Activated CD4-positive, alpha-beta memory T cell treated with anti-CD3 and anti-CD28 coated beads, Interleukin-2, amount 10 ng/mL, durations not matched to agents 7 days and 5 days (primary cell): ENCODE measurements around the gene PRR23E. TPM values are rescaled to one million over a fixed set of nuclear protein-coding genes. Genes with fewer than 3 reads are reported as not detected.

ENCODE experiments used
- CTCF ChIA-PET: fragments of 350-600 bp; sonication (Branson Sonifier 250); formaldehyde crosslinking; loops from one replicate; lab custom pipeline; 2021; ENCODE audit warnings: antibody characterized with exemption, inconsistent platforms; lab: Charles Lee
- POLR2A ChIA-PET: fragments of 350-600 bp; sonication (Branson Sonifier 250); formaldehyde crosslinking; loops from one replicate; lab custom pipeline; 2021; ENCODE audit warnings: antibody characterized with exemption; lab: Charles Lee
- DNase-seq: peaks from one replicate; pipeline ENCODE4 v3.0.0-alpha.2; 2020
- H3K27ac Mint-ChIP-seq: one replicate; pipeline ENCODE4 v1.8.0; 2021; ENCODE audit warnings: mild to moderate bottlenecking, mixed read lengths
- H3K27me3 Mint-ChIP-seq: one replicate; pipeline ENCODE4 v1.8.0; 2021; ENCODE audit warnings: mixed read lengths
- H3K36me3 Mint-ChIP-seq: one replicate; pipeline ENCODE4 v1.8.0; 2021; ENCODE audit warnings: low read depth, mixed read lengths
- H3K4me1 Mint-ChIP-seq: one replicate; pipeline ENCODE4 v1.8.0; 2021; ENCODE audit warnings: mixed read lengths
- H3K4me3 Mint-ChIP-seq: one replicate; pipeline ENCODE4 v1.8.0; 2021; ENCODE audit warnings: mild to moderate bottlenecking, mixed read lengths
- H3K9me3 Mint-ChIP-seq: one replicate; pipeline ENCODE4 v1.8.0; 2021; ENCODE audit warnings: mixed read lengths
- total RNA-seq, 2 experiments: library from RNA; stranded (reverse); gene quantifications; one replicate each; pipeline ENCODE4 v1.2.3, GENCODE V29; 2021

The PRR23E gene
- total RNA-seq, 2 experiments from 2014 or later = not detected

DNA sequence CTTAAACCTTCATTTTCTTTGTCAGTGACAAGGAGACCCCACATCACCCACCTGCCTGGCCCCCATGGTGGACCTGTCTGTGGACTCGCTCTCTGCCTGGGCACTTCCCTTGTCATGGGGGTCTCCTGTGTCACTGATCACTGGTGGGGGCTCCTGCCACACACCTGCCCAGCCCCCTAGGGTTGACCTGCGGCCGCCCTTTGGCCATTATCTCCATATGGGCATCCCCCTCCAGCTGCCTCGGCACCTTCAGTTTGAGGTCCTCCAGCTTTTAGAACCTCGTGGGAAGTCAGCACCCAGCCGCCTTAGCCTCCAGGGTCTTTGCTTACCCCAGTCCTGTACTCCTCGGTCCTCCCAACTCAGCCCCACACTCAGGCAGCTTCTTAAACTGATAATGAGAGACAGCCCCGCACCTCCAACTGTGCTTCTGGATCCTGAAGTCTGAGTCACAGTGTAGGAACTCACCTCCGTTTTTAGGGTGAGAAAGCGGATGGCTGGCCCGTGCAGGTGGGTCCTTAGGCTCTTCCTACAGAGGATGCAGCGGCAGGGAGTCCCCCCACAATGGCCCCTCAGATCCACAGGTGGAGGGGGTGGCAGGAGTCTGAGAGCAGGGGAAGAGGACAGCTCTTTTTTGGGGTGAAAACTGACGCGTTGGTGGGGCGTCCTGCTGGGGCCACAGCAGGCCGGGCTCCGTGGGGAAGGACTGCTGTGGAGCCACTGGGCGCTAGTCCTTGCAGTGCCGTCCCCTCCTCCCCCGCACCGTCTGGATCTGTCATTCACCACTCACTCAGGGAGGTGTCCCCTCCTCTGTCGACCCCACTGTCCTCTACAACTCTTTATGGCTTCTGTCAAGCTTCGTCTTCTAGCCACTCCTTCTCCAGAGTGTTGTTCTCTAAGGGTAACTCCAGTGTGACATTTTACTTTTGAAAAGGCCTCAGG, 8.7 kb upstream of the PRR23E start:
- POLR2A ChIA-PET = no interaction called here
- no peak for DNase-seq
- H3K27ac Mint-ChIP-seq = no peak overlapping the region
- H3K27me3 Mint-ChIP-seq = peaks cover 3% of the 10 kb centered on the region
- H3K9me3 Mint-ChIP-seq = no peaks in the 10 kb centered on the region
- CTCF ChIA-PET = no interaction called here
- no peaks in the 10 kb centered on the region for H3K4me1 Mint-ChIP-seq
- H3K4me3 Mint-ChIP-seq = no peak overlapping the region
- H3K36me3 Mint-ChIP-seq = no peaks in the 10 kb centered on the region

DNA sequence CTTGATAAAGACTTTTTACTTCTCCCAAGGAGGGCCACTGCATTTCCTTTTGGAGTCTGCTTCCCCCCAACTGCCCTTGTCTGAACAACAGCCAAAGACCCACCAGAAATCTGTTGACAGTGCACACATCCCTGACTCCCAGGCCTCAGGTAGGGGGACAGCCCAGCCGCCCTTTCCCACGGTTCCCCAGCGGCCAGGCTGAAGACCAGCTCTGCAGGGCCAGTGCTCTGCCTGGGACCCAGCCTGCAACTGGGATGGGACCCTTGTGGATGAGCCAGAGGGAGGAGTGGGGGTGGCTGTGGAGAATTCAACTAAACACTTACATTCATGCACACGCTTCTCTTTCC, 8.1 kb upstream of the PRR23E start:
- Mint-ChIP-seq H3K9me3 (no peaks in the 10 kb centered on the region), H3K4me1 (no peaks in the 10 kb centered on the region), H3K27me3 (peaks cover 3% of the 10 kb centered on the region), H3K4me3 (no peak overlapping the region), H3K27ac (no peak overlapping the region), H3K36me3 (no peaks in the 10 kb centered on the region)
- ChIA-PET POLR2A (no interaction called here), CTCF (no interaction called here)
- no peak for DNase-seq

DNA sequence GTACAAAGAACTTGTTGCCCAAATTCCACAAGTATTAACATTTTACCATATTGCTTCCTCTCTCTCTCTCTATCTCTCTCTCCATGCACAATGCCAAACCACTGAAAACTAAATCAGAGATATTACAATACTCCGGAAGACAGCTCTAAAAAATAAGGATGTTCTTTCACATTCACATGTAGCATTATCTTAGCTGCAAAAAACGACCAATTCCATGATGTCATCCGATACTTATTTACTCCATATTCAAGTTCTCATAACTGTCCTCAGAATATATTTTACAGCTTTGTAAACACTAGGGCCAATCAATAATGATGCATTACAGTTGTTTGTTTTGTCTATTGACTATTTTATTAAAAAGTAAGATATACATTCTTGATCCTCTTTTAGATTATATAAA, 7.7 kb upstream of the PRR23E start:
- DNase-seq = no peak
- Mint-ChIP-seq H3K4me1 (no peaks in the 10 kb centered on the region), H3K36me3 (no peaks in the 10 kb centered on the region), H3K27ac (no peak overlapping the region), H3K27me3 (peaks cover 3% of the 10 kb centered on the region), H3K9me3 (no peaks in the 10 kb centered on the region), H3K4me3 (no peak overlapping the region)
- POLR2A ChIA-PET = no interaction called here
- CTCF ChIA-PET = no interaction called here

DNA sequence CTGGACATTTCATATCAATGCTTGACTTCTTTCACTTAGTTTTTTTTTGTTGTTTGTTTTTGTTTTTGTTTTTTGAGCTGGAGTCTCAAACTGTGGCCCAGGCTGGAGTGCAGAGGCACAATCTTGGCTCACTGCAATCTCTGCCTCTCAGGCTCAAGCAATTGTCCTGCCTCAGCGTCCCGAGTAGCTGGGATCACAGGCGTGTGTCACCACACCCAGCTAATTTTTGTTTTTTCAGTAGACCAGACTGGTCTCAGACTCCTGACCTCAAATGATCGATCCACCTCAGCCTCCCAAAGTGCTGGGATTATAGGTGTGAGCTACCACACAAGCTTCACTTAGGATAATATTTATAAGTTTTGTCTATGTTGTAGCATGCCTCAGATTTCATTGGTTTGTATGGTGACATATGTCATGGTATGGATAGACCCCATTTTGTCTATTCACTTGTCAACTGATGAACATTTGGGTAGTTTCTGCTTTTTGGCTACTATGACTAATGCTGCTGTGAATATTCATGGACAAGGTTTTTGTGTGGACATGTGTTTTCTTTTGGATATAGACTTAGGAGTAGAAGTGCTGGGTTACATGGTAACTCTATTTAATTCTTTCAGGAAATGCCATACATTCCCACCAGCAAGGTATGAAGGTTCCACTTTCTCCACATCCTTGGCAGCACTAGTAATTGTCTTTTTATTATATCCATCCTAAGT, 6.8 kb upstream of the PRR23E start:
- Mint-ChIP-seq H3K4me1 (no peaks in the 10 kb centered on the region), H3K4me3 (no peak overlapping the region), H3K27ac (no peak overlapping the region), H3K9me3 (no peaks in the 10 kb centered on the region), H3K36me3 (no peaks in the 10 kb centered on the region), H3K27me3 (peaks cover 3% of the 10 kb centered on the region)
- ChIA-PET CTCF (interaction anchor here (0.6 kb wide), 1 partner anchor 1762 kb away, joined by 4 read pairs; no protein-coding TSS in a partner anchor), POLR2A (no interaction called here)
- no peak for DNase-seq

DNA sequence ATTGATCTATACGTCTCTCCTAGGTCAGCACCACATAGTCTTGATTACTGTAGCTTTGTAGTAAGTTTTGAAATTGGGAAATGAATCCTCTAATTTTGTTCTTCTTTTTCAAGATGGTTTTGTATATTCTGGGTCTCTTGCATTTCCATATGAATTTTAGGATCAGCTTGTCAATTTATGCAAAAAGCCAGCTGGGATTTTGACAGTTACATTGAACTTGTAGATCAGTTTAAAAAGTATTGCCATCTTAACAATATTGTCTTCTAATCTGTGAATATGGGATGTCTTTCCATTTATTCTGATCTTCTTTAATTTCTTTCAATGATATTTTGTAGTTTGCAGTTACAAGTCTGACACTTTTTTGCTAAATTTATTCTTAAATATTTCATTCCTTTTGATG, 5.6 kb upstream of the PRR23E start:
- no peaks in the 10 kb centered on the region for H3K36me3 Mint-ChIP-seq
- ChIA-PET POLR2A (no interaction called here), CTCF (no interaction called here)
- peaks cover 4% of the 10 kb centered on the region for H3K9me3 Mint-ChIP-seq
- no peak overlapping the region for H3K4me3 Mint-ChIP-seq
- DNase-seq = no peak
- no peak overlapping the region for H3K27ac Mint-ChIP-seq
- H3K4me1 Mint-ChIP-seq = no peaks in the 10 kb centered on the region
- H3K27me3 Mint-ChIP-seq = peaks cover 3% of the 10 kb centered on the region

DNA sequence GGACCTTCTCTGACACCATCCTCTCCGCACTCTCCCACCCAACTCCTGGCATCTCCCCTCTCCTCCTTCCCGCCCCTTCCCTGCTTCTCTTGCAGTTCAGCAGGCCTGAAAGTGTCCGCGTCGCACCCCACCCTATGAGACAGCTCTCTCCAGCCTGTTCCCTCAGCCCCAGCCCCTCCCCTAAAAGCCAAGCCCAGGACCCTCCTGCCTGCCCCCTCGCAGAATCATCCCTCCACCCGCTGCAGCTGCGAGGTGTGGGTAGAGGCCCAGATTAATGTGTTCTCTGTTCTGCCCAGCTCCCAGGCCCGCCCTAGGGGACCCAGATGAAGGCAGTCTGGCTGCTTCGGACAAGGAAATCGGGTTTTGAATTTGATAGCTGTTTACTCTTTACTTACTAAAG, 410 bp downstream of the PRR23E start:
- no peak overlapping the region for H3K27ac Mint-ChIP-seq
- peaks cover 2% of the 10 kb centered on the region for H3K27me3 Mint-ChIP-seq
- peaks cover 4% of the 10 kb centered on the region for H3K9me3 Mint-ChIP-seq
- POLR2A ChIA-PET = no interaction called here
- H3K4me1 Mint-ChIP-seq = no peaks in the 10 kb centered on the region
- DNase-seq = no peak
- no peak overlapping the region for H3K4me3 Mint-ChIP-seq
- CTCF ChIA-PET = no interaction called here
- no peaks in the 10 kb centered on the region for H3K36me3 Mint-ChIP-seq

DNA sequence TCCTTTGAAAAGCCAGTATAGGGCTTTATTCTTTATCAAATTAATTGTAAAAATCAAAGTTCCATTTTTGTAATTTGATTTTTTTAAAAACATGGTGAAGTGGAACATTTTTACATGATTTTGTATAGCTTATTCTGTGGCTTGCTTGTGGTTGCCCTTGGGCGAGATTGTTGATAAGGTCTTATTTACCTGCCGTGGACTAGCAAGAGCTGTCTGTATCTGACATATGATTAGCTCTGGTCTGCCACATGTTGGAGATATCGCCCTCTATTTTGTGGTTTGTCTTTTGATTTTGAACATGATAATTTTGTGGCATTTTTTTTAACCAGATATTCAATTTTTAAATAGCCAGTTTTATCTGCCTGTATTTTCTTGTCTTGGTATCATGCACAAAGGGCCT, 844 bp downstream of the PRR23E start:
- H3K36me3 Mint-ChIP-seq = no peaks in the 10 kb centered on the region
- ChIA-PET POLR2A (no interaction called here), CTCF (no interaction called here)
- no peak overlapping the region for H3K27ac Mint-ChIP-seq
- H3K4me1 Mint-ChIP-seq = no peaks in the 10 kb centered on the region
- peaks cover 4% of the 10 kb centered on the region for H3K9me3 Mint-ChIP-seq
- no peak overlapping the region for H3K4me3 Mint-ChIP-seq
- no peak for DNase-seq
- peaks cover 2% of the 10 kb centered on the region for H3K27me3 Mint-ChIP-seq

DNA sequence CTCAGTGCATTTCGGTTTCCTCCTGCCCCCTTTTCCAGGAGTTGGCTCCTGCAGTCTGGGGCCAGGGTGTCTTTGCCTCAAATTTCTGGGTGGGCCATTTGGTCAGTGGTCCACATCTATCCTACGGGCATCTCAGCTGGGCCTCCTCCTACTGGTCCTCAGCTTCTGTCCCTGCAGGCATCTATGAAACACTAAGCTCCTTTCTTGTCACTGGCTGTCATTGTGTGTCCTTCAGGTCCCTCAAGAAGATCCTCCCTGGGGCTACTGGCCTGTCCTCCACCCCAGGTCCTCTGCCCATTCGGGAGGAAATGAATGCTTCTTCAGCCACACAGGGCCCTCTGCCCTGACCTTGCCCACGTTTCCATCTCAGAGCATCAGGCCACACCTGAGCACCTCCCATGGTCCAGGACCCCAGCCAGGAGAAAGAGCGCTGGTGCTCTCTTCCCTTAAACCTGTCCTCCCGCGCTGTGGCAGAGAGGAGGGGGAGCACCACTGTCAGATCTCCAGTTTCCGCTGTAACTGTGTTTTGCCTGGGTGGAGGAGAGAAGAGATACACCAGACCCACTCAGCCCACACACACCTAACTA, 1.8 kb downstream of the PRR23E start:
- no peaks in the 10 kb centered on the region for H3K4me1 Mint-ChIP-seq
- no peaks in the 10 kb centered on the region for H3K36me3 Mint-ChIP-seq
- ChIA-PET CTCF (no interaction called here), POLR2A (no interaction called here)
- peaks cover 3% of the 10 kb centered on the region for H3K27me3 Mint-ChIP-seq
- H3K9me3 Mint-ChIP-seq = peaks cover 4% of the 10 kb centered on the region
- H3K27ac Mint-ChIP-seq = no peak overlapping the region
- no peak overlapping the region for H3K4me3 Mint-ChIP-seq
- DNase-seq = no peak

DNA sequence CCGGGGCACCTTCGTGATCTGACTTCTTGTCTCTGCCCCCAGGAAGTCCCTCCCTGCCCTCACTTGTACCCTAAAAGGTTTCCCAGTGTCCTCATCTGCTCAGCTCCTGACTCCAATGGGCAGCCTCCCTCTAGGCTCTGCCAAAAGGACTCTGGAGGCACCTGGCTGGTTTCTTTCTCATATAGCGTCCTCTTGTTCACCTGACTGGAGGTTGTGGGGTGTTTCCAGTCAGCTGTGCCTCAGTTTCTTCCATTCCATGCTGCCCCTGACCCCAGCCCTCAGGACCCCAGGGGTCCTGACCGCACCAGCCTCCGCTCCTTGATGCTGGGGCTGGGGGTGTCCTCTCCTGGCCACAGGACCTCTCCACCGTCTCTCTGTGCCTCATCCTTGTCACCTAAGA, 2.5 kb downstream of the PRR23E start:
- peaks cover 3% of the 10 kb centered on the region for H3K27me3 Mint-ChIP-seq
- H3K9me3 Mint-ChIP-seq = peaks cover 4% of the 10 kb centered on the region
- no peak for DNase-seq
- POLR2A ChIA-PET = no interaction called here
- no peak overlapping the region for H3K27ac Mint-ChIP-seq
- H3K36me3 Mint-ChIP-seq = no peaks in the 10 kb centered on the region
- H3K4me1 Mint-ChIP-seq = no peaks in the 10 kb centered on the region
- H3K4me3 Mint-ChIP-seq = no peak overlapping the region
- CTCF ChIA-PET = no interaction called here

DNA sequence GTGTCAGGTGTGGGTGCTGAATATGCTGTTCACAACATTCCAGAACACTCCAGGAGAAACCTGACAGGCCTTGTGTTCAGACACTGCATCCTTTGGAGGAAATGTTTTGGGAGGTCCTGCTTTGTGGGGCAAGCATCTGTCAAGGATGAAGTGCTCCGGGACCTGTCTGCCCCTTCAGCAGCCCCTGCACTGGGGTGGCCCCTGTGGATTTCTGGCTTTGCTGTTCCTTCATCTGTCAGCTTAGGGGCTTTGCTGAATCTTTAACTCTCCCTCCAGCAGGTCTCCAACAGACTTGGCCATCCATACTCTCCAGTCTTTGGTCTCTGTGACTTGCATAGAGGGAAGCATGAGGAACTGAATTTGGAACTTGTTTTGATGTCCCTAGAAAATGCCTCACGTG, 3.1 kb downstream of the PRR23E start:
- H3K4me3 Mint-ChIP-seq = no peak overlapping the region
- no peaks in the 10 kb centered on the region for H3K4me1 Mint-ChIP-seq
- CTCF ChIA-PET = no interaction called here
- H3K27ac Mint-ChIP-seq = no peak overlapping the region
- peaks cover 4% of the 10 kb centered on the region for H3K9me3 Mint-ChIP-seq
- POLR2A ChIA-PET = no interaction called here
- DNase-seq = no peak
- H3K27me3 Mint-ChIP-seq = peaks cover 3% of the 10 kb centered on the region
- H3K36me3 Mint-ChIP-seq = no peaks in the 10 kb centered on the region

DNA sequence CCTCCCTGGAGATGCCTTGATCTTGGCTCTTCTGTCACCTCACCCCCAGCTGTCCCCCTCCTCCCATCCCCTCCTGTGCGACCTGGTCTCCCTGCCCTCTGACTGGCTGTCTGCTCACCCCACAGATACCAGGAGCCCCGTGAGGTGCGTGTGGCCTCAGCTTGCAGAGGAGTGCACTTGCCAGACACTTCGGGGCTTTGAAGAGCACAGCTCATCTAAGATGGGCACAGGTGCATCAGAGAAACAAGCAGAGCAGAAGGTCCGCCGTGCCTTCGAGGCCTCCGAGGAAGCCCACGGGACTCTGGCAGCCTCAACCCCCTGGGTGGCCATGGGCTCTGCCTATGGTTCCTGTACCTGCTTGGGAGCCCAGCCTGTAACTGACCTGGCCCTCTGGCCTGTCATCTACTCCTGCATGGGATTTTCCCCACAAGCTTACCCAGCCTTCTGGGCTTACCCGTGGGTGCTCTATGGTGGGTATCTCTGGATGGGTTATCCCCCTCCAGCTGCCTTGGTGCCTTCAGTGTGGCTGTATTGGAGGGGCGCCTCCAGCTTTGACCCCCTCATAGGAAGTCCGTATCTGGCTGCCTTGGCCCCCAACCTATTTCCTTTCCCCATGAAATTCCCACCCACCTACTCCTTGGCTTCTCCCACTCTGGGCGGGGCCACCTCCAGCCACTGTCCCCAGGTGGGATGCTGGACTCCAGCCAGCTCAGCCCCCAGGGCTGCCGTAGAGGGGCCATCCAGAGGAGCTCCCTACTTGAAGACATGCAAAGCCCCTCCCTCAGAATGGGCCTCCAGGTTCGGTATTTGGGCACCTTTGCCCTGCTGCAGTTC, 3.8 kb downstream of the PRR23E start:
- peaks cover 3% of the 10 kb centered on the region for H3K27me3 Mint-ChIP-seq
- ChIA-PET POLR2A (no interaction called here), CTCF (no interaction called here)
- H3K4me1 Mint-ChIP-seq = no peaks in the 10 kb centered on the region
- H3K36me3 Mint-ChIP-seq = no peaks in the 10 kb centered on the region
- no peak overlapping the region for H3K4me3 Mint-ChIP-seq
- H3K27ac Mint-ChIP-seq = no peak overlapping the region
- DNase-seq = no peak
- H3K9me3 Mint-ChIP-seq = peaks cover 4% of the 10 kb centered on the region

DNA sequence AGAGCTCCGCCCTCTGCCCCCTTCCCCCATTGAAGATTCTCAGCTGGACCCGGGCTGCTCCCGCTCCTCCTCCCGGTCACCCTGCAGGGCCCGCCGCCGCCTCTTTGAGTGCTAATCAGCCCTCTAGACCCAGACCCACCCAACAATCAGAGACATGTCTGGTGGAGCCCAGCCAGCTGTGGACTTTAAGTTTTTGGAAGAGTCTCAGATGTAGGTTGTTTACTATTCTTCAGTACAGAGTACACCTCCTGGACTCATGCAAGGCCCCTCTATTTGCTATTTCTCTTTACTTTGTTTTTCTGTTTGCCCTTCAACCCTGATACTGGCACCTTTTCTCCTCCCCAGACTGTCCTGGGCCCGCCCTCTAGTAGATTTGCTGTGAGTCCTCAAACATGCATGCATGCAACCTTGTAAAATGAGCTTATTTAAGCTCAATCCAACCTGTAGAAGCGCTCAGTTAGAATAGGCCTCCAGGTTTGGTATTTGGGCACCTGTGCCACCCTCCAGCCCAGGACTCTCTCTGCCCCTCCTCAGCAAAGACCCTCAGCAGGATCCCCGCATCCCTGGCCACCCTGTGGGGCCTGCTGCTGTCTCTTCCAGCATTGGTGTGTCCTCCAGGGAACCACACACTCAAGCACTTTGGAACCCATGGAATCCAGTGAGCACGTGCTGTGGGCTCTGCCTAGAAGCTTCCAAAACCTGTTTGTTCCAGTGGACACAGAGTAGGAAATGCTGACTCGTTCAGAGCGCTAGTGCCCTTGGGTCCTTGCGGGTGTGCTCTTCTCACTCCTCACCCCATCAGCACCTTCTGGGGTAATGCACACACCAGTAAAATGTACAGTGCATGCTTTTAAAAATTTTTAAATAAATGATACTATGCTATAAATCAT, 4.6 kb downstream of the PRR23E start:
- H3K4me1 Mint-ChIP-seq = no peaks in the 10 kb centered on the region
- ChIA-PET CTCF (no interaction called here), POLR2A (no interaction called here)
- no peak for DNase-seq
- H3K9me3 Mint-ChIP-seq = no peaks in the 10 kb centered on the region
- no peak overlapping the region for H3K27ac Mint-ChIP-seq
- H3K36me3 Mint-ChIP-seq = no peaks in the 10 kb centered on the region
- H3K27me3 Mint-ChIP-seq = peaks cover 3% of the 10 kb centered on the region
- no peak overlapping the region for H3K4me3 Mint-ChIP-seq
